Erythroblast (primary cell): Measurements from ENCODE around the gene CFAP77.

ENCODE experiments used
- GATA1 ChIP-seq: IDR thresholded peaks from 2 replicates; pipeline ENCODE4 v1.6.1; 2011; ENCODE audit warnings: low read depth, mild to moderate bottlenecking, control low read depth, low read length, moderate library complexity
- POLR2A ChIP-seq: IDR thresholded peaks from 2 replicates; pipeline ENCODE4 v1.6.1; 2011; ENCODE audit warnings: mild to moderate bottlenecking, low read length

DNA sequence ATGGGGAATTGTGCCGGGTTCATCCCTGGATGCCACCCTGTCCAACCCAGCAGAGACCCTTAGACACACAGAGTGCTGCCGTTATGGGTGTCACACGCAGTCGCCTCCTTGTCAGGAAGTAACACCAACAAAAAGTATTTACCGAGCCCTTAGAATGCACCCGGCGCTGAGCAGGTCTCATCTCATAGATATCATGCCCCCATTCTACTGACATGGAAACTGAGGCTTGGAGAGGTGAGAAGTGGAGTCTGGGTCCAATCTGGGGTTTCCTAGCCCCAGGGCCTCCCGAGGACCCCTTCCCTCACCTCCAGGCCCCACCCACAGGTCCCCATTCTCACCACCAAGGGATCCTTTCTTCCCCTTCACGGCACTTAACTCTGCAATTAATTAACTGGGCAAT lies 135.6 kb downstream of the CFAP77 start:
- TF ChIP-seq POLR2A (no peak), GATA1 (no peak)
